Pons (tissue), 1 donor: ENCODE results near the gene ASPSCR1.
"Not testable (repeated sequence)": the region's sequence is repeated elsewhere in the genome, so short reads cannot be mapped to it uniquely, and the experiment has no call there.

Experiments
- DNase-seq: peaks from one replicate; pipeline ENCODE4 v3.0.0-alpha.2; 2016; ENCODE audit warnings: low spot score

ASPSCR1 gene

DNA sequence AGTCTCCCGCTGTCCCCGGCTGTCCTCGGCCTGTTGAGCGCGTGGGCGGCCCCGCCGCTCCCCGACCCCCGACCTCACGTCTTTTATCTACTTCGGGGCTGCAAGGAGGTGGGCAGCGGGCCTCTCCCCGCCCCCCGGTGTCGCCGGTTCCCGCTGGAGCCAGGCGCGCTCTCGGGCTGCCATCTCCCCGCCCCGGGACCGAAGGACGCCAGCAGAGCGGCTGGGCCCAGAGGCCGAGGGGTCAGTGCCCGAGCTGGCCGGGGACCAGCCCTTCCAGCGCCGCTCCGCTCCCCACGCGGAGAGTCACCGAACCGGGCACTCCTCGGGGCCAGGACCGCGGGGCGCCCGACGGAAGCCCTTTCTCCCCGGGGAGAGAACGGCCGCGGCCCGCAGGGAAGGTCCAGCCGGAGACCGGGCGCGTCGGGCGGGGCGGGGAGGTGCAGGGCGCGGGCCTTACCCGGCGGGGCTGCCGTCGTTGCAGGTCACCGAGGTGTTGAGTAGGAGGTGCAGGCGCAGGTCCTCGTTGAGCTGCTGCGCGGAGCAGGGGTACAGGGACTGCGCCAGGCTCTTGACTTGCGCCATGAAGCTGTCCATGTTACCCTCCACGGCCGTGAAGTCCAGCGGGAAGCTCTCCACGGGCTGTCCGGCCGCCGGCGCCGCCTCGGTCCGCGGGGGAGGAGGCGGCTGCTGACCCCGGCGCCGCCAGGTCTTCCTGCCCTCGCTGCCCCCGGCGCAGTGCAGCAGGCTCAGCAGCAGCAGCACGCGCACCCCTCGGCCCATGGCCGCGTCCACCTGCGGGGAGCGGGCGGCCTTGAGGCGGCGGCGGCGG, 17.1 kb upstream of the ASPSCR1 start:
- DNase-seq = no peak

DNA sequence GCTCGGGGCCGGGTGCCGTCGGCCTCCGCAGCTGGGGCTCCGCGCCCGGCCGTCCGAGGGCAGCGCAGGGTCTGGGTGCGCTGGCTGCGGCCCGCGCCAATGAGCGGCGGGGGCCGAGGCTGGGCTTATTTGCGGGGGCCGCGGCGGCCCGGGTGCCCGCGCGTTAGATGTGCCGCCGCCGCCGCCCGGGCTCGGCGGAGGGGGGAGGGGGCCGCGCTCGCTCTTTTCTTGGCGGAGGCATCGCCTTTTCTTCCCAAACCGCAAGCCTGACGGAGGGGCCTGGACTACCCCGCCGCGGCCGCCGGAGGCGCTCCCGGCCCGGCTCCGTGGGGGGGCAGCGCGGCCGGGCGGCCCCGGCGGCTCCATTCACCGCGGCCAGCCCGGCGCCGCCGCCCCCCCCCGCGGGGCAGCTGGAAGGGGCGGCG, 16.3 kb upstream of the ASPSCR1 start, which contains the start of gene NOTUM:
NOTUM (minus strand) TSS at position 101 of the 425 bp plus-strand sequence. CDS start 278 bp downstream, outside the sequence.
- DNase-seq = no peak

DNA sequence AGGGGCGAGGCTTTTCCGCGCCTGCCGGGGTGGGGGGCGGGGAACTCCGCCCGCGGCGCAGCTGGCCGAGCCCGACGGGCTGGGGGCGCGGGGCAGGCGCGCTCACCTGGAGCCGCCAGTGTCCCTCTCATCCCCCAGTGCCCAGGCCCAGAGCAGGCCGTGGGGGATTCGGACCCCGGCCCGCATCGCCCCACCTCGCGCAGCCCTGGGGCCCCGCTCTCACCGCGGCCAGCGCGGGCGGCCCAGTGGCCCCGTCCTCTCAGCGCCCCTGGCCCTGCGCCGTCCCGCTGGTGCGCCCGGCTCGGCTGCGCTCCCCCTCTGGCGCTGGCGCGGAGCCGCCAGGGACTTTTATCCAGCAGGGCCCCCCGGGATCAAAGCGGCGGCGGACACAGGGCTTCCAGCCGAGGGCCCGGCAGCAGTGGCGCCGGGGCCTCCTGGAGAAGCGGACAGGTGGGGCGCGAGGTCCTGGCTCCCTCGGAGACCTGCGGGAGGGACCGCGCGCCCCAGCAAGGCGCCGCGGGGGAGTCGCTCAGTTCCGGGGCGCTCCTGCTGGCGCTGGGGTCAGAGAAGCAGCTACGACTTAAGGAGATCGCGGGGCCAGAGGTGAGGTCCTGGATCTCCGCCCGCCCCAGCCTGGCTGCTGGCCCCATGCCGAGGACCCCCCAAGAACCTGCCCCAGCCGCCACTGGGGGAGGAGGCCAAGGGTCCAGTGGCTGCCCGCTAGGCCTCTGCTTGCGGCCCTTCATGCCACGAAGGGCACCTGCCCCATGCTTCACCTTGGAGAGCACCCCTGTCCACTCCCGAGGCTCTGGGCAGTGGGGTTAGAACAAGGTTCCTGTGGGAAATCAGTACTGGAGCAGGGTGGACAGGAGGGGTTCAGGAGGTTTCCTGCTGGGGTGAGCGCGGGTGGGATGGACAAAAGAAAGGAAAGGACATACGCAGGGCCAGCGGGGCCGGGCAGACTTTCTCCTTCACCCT, 15.6 kb upstream of the ASPSCR1 start:
- no peak for DNase-seq

DNA sequence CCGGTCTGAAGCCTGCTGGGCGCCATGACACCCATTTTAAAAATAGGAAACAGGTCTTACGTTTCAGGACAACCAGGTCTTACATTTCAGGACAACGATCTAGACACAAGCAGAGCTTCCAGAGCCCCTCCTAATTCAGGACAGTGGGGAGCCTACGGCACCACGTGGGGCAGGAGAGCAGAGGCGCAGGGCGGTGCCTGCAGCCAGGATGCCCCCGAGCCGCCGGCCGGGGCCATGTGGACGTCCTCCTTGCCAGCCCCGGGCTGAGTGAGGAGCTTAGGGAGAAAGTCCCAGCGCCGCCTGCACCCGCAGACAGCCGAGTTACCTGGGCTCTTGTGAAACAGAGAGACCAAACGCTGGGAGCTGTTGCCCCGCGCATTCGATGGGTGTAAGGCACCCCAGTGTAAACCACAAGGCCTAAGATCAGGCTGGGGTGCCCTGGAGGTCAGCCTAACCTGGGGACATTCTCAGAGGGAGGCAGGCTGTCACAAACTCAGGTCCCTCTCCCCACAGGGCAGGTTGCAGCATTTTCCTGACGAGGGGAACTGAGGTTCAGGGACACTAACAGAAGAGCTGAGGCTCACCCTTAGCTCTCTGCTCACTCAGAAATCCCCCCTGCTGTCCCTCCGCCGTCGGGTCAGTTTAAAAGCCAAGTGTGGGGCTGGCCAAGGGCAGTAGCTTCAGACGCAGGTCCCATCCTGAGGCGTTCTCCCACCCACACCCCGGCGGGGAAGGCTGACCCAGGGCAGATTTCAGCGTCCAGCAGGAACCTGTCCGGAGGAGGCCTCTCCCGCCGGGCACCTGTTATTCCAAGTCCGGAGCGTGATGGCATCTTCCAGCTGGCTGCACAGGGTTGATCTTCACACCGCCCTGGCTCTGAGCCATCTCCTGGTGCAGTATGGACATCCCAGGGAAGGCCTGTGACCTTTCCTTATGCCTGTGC, 14.7 kb upstream of the ASPSCR1 start:
- no peak for DNase-seq

DNA sequence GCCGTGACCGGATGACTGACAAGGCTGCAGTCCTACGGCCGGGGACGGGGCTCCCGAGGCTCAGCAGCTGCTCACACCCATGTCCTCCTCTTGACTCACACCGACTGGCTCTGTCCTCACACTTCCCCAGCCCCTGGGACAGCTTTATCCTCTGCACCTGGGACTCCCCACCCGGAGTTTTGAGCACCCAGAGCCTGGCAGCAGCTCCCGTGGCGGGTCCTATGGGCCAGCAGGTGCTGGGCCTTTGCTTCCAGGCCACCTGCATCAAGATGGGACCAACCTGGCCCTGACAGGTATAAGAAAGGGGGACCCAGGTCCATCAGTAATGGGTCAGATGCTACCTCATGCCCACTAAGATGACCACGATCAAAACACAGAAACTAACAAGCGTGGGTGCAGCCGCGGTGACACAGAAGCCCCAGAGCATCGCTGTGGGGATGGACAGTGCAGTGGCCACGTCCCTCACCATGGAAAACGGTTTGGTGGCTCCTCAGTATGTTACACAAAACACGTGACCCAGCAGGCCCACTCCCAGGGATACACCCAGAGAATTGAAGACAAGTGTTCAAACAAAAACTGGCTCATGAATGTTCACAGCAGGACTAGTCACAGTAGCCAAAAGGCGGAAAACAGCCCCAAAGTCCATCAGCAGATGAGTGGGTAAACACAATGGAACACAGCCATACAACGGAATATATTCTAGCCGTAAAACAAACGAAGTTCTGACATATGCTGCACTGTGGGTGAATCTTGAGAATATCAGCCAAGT, 13.2 kb upstream of the ASPSCR1 start:
- DNase-seq = no peak

DNA sequence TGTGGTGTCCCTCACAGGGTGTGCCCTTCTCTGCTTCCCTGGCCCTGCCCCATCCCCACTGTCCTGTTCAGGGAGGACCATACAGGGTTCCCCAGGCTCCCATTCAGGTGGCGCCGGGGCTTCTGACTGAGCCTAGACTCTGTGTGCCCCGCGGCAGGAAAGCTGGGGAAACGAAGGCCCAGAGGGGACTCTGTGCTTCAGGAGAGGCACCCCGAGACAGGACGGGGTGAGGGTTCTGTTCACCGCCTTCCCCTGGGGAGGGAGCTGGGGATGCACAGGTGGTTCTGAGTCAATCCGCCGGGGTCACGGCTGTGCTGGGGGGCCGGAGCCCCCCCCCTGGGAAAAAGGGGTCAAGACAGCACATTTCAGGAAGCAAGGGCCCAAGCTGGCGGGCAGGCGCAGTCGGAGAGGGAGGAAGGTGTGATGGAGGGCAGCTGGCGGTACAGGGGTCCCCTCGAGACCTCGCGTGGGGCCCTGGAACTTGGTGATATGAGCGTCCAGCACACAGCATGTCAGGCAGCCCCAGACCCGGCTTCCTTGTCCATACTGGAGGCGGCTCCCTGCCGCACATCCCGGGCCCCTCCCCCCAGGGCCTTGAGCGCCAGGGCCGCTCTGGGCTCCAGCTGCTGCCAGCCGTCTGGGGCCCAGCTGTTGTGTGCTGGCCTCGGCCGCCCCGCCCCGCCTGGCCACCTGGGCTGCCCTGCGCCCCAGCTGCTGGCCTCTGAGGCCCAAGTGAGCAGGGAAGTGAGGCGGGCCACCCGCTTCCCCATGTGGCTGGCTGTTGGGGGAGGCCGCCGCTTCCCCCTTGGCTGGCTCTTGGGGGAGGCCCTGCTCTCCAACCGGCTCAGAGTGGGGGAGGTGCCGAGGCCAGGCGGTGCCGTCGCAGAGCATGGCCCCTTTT, 10.8 kb upstream of the ASPSCR1 start:
- peak; percentile 17 for DNase-seq

DNA sequence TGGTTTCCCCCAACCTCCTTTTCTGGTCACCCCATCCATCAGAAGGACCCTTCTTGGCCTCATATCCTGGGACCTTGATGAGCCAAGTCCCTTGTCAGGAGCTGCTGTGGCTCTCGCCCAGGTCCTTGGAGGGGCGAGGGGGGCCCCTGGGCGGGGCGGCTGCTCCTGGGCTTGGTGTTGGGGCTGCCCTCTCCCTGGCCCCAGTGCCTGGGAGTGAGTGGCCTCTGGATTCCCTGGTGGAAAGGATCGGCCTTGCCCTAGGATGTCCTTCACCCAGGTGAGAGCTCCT, 10.2 kb upstream of the ASPSCR1 start:
- no peak for DNase-seq

DNA sequence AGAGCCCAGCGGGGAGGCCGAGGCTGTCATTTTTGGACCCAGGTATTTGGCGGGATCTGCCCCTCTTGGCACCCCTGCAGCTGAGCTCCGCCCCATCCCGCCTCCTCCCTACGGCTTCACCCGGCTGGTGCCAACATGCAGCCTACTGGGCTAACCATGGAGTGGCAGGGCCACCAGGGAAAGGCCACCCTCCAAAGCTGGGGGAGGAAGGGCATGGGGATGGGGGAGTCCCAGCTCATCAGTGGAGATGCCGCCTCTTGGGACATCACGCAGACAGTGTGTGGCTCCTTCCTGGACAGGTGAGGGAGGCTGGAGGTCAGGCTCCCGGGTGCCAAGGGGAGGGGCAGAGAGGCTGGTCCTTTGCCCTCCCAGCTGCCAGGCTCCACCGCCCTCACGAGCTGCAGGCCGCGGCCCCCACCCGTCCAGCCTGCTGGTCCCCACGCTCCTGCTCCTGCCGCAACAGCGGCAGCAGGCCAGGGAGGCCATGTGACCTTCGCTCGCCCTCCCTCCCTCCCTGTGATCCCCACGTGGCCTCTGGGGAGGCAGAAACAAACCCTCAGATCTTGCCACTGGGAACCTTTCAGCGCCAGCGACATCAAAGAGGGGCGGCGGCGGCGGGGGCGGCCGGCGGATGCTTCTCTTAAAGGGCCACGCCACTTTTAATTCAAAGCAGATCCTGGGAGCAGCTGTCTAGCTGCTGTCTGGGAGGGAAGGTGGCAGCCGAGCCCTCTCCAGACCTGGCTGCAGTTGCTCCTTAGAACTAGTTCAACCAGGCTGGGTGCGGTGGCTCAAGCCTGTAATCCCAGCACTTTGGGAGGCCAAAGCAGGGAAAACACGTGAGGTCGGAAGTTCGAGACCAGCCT, 9.7 kb upstream of the ASPSCR1 start:
- DNase-seq = peak; percentile 89

DNA sequence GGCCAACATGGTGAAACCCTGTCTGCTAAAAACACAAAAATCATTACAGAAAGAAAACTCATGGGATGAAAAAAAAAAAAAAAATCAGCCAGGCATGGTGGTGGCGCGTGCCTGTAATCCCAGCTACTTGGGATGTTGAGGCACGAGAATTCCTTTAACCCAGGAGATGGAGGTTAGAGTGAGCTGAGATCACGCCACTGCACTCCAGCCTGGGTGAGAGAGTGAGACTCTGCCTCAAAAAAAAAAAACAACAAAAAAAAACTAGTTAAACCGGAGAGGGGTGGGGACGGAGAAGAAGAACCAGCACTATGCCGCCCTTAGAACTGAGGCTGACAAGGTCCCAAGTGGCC, 9.1 kb upstream of the ASPSCR1 start:
- DNase-seq = no peak

DNA sequence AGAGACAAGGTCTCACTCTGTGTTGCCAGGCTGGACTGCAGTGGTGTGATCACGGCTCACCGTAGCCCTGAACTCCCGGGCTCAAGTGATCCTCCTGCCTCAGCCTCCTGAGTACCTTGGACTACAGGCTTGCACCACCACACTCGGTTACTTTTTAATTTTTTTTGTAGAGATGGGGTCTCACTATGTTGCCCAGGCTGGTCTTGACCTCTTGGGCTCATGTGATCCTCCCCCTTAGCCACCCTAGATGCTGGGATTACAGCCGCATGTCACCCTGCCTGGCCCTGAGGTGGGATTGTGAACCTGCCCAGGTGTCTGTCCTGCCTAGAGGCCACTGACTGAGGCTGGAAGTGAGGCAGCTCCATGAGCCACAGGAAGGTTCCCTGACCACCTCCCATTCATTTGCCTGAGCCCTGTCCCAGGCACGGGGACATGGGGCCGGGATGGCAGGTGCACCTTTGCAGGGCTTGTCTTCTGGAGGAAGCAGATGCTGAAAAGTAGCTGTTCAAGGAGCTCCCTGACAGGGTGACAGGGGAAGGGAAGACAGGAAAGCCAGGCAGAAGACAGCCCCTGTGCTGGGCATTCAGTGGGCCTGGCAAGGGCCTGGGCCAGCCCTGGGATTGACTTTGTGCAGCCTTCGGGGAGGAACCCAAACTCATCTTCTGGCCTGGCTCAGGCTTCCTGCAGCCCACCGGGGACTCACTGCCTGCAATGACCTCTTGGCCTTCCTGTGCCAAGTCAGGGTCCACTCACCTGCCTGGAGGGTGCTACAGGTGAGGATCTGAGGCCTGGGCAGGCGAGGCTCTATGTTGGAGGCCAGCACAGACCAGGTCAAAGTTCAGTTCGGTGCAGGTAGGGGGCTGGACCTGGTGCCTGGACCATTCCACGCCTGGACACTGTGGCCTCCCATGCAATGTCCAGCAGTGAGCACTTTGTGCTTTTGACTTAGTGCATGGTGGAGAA, 8.3 kb upstream of the ASPSCR1 start:
- DNase-seq = no peak

DNA sequence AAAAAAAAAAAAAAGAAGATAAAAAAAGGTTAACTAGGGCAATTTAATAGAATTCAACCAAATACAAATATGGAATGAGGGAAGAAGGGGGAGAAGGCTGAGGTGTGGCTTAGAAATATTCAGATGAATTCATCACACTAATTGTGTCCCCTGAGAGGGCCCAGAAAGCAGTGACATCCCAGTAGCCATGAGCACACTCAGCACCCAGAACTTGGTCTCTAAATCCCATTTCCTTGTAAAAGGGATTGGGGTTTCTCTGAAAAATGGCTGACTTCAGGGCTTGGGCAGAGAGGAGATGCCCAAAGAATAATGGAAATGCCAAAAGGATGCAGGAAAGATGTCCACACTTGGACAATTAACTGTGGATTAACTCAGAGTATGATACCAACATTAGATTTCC, 4.0 kb upstream of the ASPSCR1 start:
- DNase-seq = no peak

DNA sequence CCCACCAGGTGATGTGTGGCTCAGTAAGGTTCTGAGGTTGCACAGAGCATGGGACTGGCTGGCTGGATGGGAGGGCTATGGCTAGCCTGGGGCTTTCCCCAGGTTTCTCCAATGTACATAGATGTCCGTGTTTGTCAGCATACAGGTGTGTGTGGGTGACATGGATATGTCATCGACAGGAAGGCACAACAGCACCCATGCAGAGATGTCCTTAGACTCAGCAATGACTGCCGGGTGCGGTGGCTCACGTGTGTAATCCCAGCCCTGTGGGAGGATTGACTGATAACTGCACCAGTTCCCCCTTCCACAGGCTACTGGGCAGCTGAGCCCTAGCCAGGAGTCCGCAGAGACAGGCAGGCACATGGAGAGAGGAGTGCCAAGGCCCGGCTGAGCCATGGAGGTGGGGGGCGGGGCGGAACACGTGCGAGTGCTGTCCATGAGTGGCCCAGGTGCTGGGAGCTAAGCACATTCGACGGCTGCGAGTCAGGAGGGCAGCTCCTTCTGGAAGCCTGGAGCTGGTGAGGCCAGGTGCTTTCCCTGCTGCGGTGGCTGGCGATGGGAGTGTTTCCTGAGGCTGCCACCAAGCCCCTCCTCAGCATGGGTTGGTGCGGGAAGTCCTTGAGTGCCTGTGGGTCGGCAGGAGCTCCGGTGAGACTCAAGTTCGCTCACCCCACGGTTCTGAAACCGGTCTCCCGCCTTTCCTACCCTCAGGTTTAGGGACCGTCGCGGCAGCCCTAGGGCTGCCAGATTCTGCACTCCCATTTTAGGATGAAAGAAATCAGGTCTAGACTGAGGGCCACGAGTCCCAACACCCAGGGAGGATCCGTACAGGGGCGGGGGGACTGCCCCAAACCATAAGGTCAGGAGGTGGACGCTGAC, 858 bp upstream of the ASPSCR1 start:
- DNase-seq = peak; percentile 15

DNA sequence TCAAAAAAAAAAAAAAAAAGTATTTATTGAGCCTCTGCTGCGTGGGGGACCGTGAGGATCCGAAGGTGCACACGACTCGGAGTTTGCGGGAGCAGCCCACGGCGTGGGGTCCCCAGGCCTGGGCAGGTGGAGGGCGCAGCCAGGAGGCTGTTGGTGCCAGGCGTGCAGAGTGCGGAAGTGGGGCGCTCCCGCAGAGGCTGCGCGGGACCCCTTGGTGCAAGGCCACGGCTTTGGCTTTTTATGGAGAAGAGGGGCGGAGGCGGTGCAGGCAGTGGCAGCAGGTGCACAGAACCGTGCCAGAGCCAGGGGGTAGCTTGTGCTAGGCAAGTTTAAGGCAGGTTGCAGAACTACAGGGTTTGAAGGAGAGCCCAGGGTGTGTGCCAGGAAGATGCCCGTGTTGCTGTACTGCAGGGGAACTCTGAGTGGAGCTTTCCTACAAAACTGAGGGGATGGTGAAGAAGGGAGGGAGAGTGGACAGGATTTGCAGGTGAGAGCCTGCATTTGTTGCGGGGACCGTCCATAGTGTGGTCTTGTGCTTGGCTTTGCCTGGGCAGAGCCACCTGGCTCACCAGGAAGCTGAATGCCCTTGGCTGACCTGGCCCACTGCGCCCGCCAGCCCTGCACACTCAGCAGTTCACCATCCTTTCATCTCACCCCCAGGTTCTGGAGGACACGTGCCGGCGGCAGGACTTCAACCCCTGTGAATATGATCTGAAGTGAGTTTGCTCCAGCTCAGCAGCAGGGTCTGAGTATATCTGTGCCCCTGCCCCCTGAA, 1.3 kb downstream of the ASPSCR1 start:
- DNase-seq = no peak

DNA sequence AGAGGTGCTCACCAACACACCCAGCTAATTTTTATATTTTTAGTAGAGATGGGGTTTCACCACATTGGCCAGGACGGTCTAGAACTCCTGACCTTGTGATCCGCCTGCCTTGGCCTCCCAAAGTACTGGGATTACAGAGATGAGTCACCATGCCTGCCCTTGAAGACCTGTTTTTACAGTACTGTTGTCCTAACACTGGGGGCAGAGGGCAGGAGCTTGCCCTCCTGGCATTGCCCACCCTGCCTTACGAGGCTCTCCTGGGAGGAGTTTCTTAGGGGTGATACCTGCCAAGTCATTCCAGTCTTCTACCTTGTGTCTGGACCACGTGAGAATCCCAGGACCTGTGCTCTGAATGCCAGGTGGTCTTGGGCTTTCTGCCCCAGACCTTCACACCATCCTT, 2.7 kb downstream of the ASPSCR1 start:
- DNase-seq = no peak

DNA sequence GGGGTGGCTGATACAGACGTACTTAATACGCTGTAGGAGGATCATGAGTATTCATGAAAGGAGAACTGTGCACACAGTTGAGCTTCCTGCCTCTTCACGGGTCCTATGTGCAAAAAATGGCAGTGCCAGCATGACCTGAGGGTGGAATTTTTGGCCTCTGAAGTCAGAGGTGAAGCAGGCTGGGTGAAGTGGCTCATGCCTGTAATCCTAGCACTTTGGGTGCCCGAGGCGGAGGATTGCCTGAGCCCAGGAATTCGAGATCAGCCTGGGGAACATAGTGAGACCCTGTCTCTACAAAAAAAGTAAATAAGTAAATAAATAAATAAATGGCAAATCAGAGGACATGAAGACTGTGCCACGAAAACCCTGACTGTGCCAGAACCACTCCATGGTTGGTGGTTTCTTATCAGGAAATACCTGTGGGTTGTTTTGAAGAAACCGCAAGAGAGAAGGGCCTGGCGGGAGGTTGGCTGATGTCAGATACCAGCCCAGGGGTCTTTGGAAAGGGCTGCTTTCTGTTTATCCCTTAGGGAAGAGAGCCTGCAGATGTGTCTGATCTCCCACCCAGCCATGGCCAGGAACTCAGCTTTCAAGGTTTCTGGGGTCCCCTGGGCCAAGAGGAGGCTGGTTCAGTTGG, 3.4 kb downstream of the ASPSCR1 start:
- no peak for DNase-seq

DNA sequence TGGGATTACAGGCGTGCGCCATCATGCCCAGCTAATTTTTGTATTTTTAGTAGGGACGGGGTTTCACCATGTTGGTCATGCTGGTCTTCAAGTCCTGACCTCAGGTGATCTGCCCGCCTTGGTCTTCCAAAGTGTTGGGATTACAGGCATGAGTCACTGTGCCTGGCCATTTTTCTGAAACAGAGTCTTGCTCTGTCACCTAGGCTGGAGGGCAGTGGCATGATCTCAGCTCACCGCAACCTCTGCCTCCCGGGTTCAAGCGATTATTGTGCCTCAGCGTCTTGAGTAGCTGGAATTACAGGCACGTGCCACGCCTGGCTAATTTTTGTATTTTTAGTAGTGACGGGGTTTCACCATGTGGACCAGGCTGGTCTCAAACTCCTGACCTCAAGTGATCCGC, 4.1 kb downstream of the ASPSCR1 start:
- not testable (repeated sequence) for DNase-seq
